Mammary epithelial cell (primary cell): ENCODE data around the gene TDRD10.

Experiments used
- EZH2 ChIP-seq: IDR thresholded peaks from 2 replicates; pipeline ENCODE4 v1.6.1; 2012; ENCODE audit warnings: low read length, inconsistent platforms, borderline replicate concordance
- TF ChIP-seq, protein P1 (sequence below), 2 donors: IDR thresholded peaks in 1 of 2; conservative IDR thresholded peaks in 1 of 2; 2 replicates each; pipeline ENCODE4 v1.5.1; 2011 to 2012; ENCODE audit warnings: inconsistent platforms in 2 of 2, low read length in 2 of 2, mild to moderate bottlenecking in 2 of 2, control low read depth in 1 of 2, low read depth in 1 of 2; ENCODE audit not compliant: insufficient read depth in 1 of 2; ENCODE audit errors: extremely low read depth in 1 of 2

DNA sequence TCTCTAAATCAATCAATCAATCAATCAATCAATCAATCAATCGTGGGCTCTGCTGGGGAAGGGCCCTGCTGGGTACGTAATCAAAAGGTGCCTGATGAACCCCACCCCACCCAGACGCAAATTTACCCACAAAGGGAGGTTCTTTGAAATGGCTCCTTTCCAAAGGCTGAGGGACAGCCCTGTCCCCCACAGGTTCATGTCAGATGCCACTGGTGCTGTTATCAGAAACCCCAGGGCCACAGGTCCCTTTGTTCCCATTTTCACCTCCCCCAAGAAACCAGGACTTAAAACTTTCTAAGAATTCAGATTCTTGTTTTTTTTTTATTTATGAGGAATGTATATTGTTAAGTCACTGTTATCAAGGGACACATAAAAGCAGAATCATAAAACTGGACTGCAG, 79.7 kb downstream of the TDRD10 start:
- TF ChIP-seq, protein P1, sequence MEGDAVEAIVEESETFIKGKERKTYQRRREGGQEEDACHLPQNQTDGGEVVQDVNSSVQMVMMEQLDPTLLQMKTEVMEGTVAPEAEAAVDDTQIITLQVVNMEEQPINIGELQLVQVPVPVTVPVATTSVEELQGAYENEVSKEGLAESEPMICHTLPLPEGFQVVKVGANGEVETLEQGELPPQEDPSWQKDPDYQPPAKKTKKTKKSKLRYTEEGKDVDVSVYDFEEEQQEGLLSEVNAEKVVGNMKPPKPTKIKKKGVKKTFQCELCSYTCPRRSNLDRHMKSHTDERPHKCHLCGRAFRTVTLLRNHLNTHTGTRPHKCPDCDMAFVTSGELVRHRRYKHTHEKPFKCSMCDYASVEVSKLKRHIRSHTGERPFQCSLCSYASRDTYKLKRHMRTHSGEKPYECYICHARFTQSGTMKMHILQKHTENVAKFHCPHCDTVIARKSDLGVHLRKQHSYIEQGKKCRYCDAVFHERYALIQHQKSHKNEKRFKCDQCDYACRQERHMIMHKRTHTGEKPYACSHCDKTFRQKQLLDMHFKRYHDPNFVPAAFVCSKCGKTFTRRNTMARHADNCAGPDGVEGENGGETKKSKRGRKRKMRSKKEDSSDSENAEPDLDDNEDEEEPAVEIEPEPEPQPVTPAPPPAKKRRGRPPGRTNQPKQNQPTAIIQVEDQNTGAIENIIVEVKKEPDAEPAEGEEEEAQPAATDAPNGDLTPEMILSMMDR (conservative IDR thresholded peaks at IDR 0.05 in 1 of 2, IDR thresholded peaks at IDR 0.05 in 1 of 2; ENCODE audit: extremely low read depth in 1 of 2, insufficient read depth in 1 of 2, low read depth in 1 of 2, low read length in 2 of 2) = no peak
- no peak for TF ChIP-seq EZH2
